Measurements from ENCODE around the gene TEX19. TPM values are rescaled to one million over a fixed set of nuclear protein-coding genes. Genes with fewer than 3 reads are reported as not detected.
A peak's percentile ranks its signal among the peaks of the same experiment; 100 is the strongest.
"Not testable (repeated sequence)": the region's sequence is repeated elsewhere in the genome, so short reads cannot be mapped to it uniquely, and the experiment has no call there.

Gene TEX19
- total RNA-seq, 2 donors from 2014 or later, result not detected

DNA sequence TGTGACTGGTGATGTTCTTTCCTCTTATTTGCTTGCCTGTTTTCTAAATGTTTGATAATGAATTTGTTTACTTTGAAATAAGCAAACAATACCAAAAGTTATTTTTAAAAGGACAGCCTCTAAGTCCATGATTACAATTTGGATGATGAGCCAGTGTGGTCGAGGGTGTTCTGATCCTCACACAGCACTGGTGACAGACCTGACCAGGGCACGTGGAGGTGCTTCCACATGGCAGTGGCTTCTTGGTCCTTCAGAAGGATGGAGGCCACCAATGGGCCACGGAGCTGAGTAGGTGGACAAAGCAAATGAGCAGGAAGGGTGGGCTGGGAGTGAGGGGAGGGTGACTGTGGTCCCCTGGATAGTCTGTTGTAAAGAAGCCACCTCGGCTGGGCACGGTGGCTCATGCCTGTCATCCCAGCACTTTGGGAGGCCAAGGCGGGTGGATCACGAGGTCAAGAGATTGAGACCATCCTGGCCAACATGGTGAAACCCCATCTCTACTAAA, 4.2 kb upstream of the TEX19 start:
- no peaks in the 10 kb centered on the region for H3K9me3 ChIP-seq
- TF ChIP-seq POLR2A (IDR thresholded peaks at IDR 0.05), result no peak
- TF ChIP-seq, protein P1, sequence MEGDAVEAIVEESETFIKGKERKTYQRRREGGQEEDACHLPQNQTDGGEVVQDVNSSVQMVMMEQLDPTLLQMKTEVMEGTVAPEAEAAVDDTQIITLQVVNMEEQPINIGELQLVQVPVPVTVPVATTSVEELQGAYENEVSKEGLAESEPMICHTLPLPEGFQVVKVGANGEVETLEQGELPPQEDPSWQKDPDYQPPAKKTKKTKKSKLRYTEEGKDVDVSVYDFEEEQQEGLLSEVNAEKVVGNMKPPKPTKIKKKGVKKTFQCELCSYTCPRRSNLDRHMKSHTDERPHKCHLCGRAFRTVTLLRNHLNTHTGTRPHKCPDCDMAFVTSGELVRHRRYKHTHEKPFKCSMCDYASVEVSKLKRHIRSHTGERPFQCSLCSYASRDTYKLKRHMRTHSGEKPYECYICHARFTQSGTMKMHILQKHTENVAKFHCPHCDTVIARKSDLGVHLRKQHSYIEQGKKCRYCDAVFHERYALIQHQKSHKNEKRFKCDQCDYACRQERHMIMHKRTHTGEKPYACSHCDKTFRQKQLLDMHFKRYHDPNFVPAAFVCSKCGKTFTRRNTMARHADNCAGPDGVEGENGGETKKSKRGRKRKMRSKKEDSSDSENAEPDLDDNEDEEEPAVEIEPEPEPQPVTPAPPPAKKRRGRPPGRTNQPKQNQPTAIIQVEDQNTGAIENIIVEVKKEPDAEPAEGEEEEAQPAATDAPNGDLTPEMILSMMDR (IDR thresholded peaks at IDR 0.05), result no peak
- DNase-seq (no peak), ATAC-seq (no peak)
- no peak overlapping the region for H3K27ac ChIP-seq
- 74 to 88% methylated on average over 5 to 7 of the region's 7 CpGs for WGBS, 2 donors
- no peaks in the 10 kb centered on the region for H3K27me3 ChIP-seq
- H3K36me3 ChIP-seq (replicated peaks in 1 of 2; ENCODE audit: insufficient read depth in 1 of 2, low read depth in 2 of 2), result no peaks in the 10 kb centered on the region
- peaks cover 23% of the 10 kb centered on the region for H3K4me1 ChIP-seq
- H3K4me3 ChIP-seq, result no peak overlapping the region
- intact Hi-C loops (cut with DNase I), result loop anchor here (5.0 kb wide), 2 partner anchors 202 to 422 kb away; no protein-coding TSS in a partner anchor

DNA sequence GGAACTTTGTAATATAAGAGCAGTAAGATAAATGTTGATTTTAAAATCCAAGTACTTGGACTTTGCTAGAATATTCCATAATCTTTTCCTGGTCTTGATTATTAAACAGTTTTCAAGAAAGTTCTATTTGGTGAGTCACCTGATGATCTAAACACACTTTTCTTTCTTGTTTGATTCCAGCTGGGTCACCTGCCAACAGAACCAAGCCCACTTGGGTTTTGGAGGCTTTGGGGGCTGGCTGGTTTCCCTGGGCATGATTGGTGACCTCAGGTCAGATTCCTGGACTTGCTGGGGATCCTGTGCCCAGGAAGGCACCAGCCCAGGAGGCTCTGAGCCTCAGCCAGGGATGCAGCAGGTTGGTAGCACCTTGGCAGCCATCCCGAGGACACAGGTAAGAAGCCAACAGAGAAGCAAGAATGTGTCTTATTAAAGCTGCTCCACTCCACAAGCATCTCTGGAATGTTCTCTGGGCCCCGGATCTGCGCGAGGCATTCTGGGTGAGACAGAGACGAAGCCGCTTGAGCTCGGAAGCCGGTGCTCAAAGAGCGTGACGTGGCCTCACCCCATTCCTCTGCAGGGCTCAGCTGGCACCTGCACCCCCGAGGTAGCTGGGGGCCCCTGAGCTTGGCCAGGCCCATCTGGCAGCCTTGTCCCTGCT, 3.1 kb upstream of the TEX19 start:
- Histone ChIP-seq H3K4me1 (peaks cover 23% of the 10 kb centered on the region), H3K9me3 (no peaks in the 10 kb centered on the region), H3K27ac (peak overlapping the region in 2 of 4 donors; percentile 25 to 36), H3K36me3 (replicated peaks in 1 of 2; ENCODE audit: insufficient read depth in 1 of 2, low read depth in 2 of 2) (no peaks in the 10 kb centered on the region), H3K4me3 (no peak overlapping the region), H3K27me3 (no peaks in the 10 kb centered on the region)
- intact Hi-C loops (cut with DNase I), result no loop called here
- DNase-seq (peak in 3 of 4 donors; percentile 40 to 81 (median 47)), ATAC-seq (peak; percentile 16)
- WGBS, 2 donors, result 67 to 73% methylated on average over 3 to 11 of the region's 11 CpGs
- TF ChIP-seq, protein P1 (IDR thresholded peaks at IDR 0.05), result no peak
- TF ChIP-seq POLR2A (IDR thresholded peaks at IDR 0.05), result no peak

DNA sequence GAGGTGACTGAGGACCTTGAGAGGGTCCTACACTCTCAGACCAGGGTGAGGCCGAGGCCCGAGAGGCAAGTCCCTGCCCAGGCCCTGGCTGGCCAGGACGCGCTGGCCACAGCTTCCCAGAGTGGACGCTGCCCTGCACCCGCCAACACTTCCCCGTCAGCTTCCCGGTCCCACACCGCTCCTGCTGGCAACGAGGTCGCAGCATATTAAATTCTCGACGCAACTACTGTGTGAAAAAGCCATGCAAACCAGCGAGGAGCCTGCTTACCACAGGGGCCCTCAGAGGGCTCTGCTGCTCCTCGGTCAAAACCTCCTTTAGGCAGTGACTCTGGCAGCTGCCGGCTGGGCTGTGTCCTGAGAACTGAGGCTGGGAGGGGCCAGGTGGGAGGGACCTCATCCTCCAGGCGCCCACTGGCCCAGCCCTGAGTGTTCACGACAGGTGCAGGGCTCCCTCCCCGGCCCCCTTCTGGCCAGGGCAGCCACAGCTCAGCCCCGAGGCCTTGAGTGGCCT, 2.1 kb upstream of the TEX19 start:
- no peaks in the 10 kb centered on the region for H3K36me3 ChIP-seq (replicated peaks in 1 of 2; ENCODE audit: insufficient read depth in 1 of 2, low read depth in 2 of 2)
- peaks cover 23% of the 10 kb centered on the region for H3K4me1 ChIP-seq
- no peaks in the 10 kb centered on the region for H3K27me3 ChIP-seq
- no peaks in the 10 kb centered on the region for H3K9me3 ChIP-seq
- no peak overlapping the region for H3K4me3 ChIP-seq
- peak in 2 of 4 donors; percentile 43 to 72 for DNase-seq
- intact Hi-C loops (cut with DNase I), result no loop called here
- TF ChIP-seq, protein P1 (IDR thresholded peaks at IDR 0.05), result no peak
- TF ChIP-seq POLR2A (IDR thresholded peaks at IDR 0.05), result no peak
- peak; percentile 36 for ATAC-seq
- H3K27ac ChIP-seq, result peak overlapping the region in 1 of 4 donors; percentile 19
- 41 to 50% methylated on average over 2 to 19 of the region's 20 CpGs for WGBS, 2 donors

DNA sequence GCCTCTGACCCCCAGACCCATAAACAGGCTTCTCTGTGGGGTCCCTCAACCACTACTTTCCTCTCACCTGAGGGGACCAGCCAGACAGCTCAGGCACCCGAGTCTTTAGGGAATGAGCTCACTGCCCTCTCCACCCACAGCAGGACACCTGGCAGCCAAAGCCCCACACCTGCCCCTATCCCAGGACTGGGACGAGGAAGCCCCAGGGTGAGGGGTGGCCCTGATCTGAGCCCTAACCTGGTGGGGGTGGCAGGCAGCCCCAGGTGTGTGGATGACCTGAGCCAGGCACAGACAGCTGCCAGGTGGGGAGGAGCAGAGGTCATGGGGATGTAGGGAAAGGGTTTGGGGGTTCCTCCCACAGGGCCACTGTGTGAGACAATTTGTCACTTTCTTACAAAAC, 1.7 kb upstream of the TEX19 start:
- Histone ChIP-seq H3K36me3 (replicated peaks in 1 of 2; ENCODE audit: insufficient read depth in 1 of 2, low read depth in 2 of 2) (no peaks in the 10 kb centered on the region), H3K4me3 (no peak overlapping the region), H3K27me3 (no peaks in the 10 kb centered on the region), H3K27ac (peak overlapping the region in 1 of 4 donors; percentile 19), H3K4me1 (peaks cover 23% of the 10 kb centered on the region), H3K9me3 (no peaks in the 10 kb centered on the region)
- TF ChIP-seq, protein P1 (IDR thresholded peaks at IDR 0.05), result no peak
- TF ChIP-seq POLR2A (IDR thresholded peaks at IDR 0.05), result no peak
- 17 to 72% methylated on average over 1 to 2 of the region's 2 CpGs for WGBS, 2 donors
- ATAC-seq, result peak; percentile 51
- intact Hi-C loops (cut with DNase I), result no loop called here
- peak in 1 of 4 donors; percentile 60 for DNase-seq

DNA sequence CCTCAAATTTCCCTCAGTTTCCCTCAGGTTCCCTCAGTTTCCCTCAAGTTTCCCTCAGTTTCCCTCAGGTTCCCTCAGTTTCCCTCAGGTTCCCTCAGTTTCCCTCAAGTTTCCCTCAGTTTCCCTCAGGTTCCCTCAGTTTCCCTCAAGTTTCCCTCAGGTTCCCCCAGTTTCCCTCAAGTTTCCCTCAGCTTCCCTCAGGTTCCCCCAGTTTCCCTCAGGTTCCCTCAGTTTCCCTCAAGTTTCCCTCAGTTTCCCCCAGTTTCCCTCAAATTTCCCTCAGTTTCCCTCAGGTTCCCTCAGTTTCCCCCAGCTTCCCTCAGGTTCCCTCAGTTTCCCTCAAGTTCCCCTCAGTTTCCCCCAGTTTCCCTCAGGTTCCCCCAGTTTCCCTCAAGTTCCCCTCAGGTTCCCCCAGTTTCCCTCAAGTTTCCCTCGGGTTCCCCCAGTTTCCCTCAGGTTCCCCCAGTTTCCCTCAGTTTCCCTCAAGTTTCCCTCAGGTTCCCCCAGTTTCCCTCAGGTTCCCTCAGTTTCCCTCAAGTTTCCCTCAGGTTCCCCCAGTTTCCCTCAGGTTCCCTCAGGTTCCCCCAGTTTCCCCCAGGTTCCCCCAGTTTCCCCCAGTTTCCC, 516 bp downstream of the TEX19 start:
- intact Hi-C loops (cut with DNase I), result not testable (repeated sequence)

More for the DNA sequence above, 516 bp downstream of the TEX19 start:
- not testable (repeated sequence) for ATAC-seq; DNase-seq; H3K4me3 ChIP-seq; H3K27me3 ChIP-seq; H3K9me3 ChIP-seq; H3K36me3 ChIP-seq (replicated peaks in 1 of 2; ENCODE audit: insufficient read depth in 1 of 2, low read depth in 2 of 2); H3K27ac ChIP-seq
- 86 to 100% methylated on average over 1 of the region's 1 CpG for WGBS, 2 donors
- H3K4me1 ChIP-seq, result peaks cover 23% of the 10 kb centered on the region
